ENCODE data around the gene NRP2. TPM values are rescaled to one million over a fixed set of nuclear protein-coding genes. Genes with fewer than 3 reads are reported as not detected.

NRP2 gene
- total RNA-seq, 1 donor = 11.2 TPM

- no peak for TF ChIP-seq CTCF (IDR thresholded peaks at IDR 0.05; ENCODE audit: insufficient read depth, low read length)
- DNase-seq (ENCODE audit: low read depth) = no peak
- H3K4me3 ChIP-seq (ENCODE audit: low read depth, low read length) = no peak overlapping the region
These were observed 72.1 kb downstream of the NRP2 start for GRCh38 chr2:205754285-205754923.

- H3K4me3 ChIP-seq (ENCODE audit: low read depth, low read length) = no peak overlapping the region
- DNase-seq (ENCODE audit: low read depth) = peak; percentile 52
- TF ChIP-seq CTCF (IDR thresholded peaks at IDR 0.05; ENCODE audit: insufficient read depth, low read length) = no peak
These were observed 72.6 kb downstream of the NRP2 start for GRCh38 chr2:205754924-205755321.

GRCh38 chr2:205755923-205756322 lies 73.6 kb downstream of the NRP2 start:
- no peak for TF ChIP-seq CTCF (IDR thresholded peaks at IDR 0.05; ENCODE audit: insufficient read depth, low read length)
- no peak overlapping the region for H3K4me3 ChIP-seq (ENCODE audit: low read depth, low read length)
- peak; percentile 17 for DNase-seq (ENCODE audit: low read depth)

GRCh38 chr2:205757271-205757670 lies 75.0 kb downstream of the NRP2 start:
- no peak for TF ChIP-seq CTCF (IDR thresholded peaks at IDR 0.05; ENCODE audit: insufficient read depth, low read length)
- DNase-seq (ENCODE audit: low read depth) = no peak
- H3K4me3 ChIP-seq (ENCODE audit: low read depth, low read length) = no peak overlapping the region

- no peak for TF ChIP-seq CTCF (IDR thresholded peaks at IDR 0.05; ENCODE audit: insufficient read depth, low read length)
- peak; percentile 83 for DNase-seq (ENCODE audit: low read depth)
- no peak overlapping the region for H3K4me3 ChIP-seq (ENCODE audit: low read depth, low read length)
These were observed 75.8 kb downstream of the NRP2 start for GRCh38 chr2:205758051-205758450.

GRCh38 chr2:205758500-205758899 lies 76.2 kb downstream of the NRP2 start:
- no peak for TF ChIP-seq CTCF (IDR thresholded peaks at IDR 0.05; ENCODE audit: insufficient read depth, low read length)
- H3K4me3 ChIP-seq (ENCODE audit: low read depth, low read length) = no peak overlapping the region
- DNase-seq (ENCODE audit: low read depth) = peak; percentile 38

GRCh38 chr2:205759257-205759656 lies 77.0 kb downstream of the NRP2 start:
- H3K4me3 ChIP-seq (ENCODE audit: low read depth, low read length) = no peak overlapping the region
- no peak for DNase-seq (ENCODE audit: low read depth)
- no peak for TF ChIP-seq CTCF (IDR thresholded peaks at IDR 0.05; ENCODE audit: insufficient read depth, low read length)

Data from fibroblast of the aortic adventitia (primary cell).